ENCODE measurements around the gene MAG. TPM values are rescaled to one million over a fixed set of nuclear protein-coding genes. Genes with fewer than 3 reads are reported as not detected.

Gene MAG
- total RNA-seq, 1 experiment from 2014 or later, result 0.46 TPM

- ATAC-seq, result no peak
Observed at GRCh38 chr19:35341006-35341405, 49.0 kb downstream of the MAG start.

More at GRCh38 chr19:35341006-35341405, 49.0 kb downstream of the MAG start:
- no peaks in the 10 kb centered on the region; the same call in 1 of the 2 replicates for H3K27me3 Mint-ChIP-seq (ENCODE audit: low read depth)
- H3K27ac Mint-ChIP-seq, result no peak overlapping the region
- TF ChIP-seq USF2 (CRISPR knock-in tag; IDR thresholded peaks at IDR 0.05) (no peak), PRDM15 (CRISPR knock-in tag; IDR thresholded peaks at IDR 0.05) (no peak), SOX15 (CRISPR knock-in tag; IDR thresholded peaks at IDR 0.05) (no peak), FOXP1 (CRISPR knock-in tag; IDR thresholded peaks at IDR 0.05; ENCODE audit: borderline replicate concordance) (no peak), ATF1 (CRISPR knock-in tag; IDR thresholded peaks at IDR 0.05) (no peak), RORB (CRISPR knock-in tag; IDR thresholded peaks at IDR 0.05) (no peak), MLX (CRISPR knock-in tag; IDR thresholded peaks at IDR 0.05) (no peak), NFATC4 (CRISPR knock-in tag; IDR thresholded peaks at IDR 0.05) (no peak), CREB1 (CRISPR knock-in tag; IDR thresholded peaks at IDR 0.05) (no peak), CBFB (CRISPR knock-in tag; IDR thresholded peaks at IDR 0.05; ENCODE audit: low read depth) (no peak), TEAD4 (CRISPR knock-in tag; IDR thresholded peaks at IDR 0.05) (no peak), SMAD3 (CRISPR knock-in tag; IDR thresholded peaks at IDR 0.05; ENCODE audit: borderline replicate concordance) (no peak), ZNF219 (CRISPR knock-in tag; IDR thresholded peaks at IDR 0.05; ENCODE audit: borderline replicate concordance) (no peak), ATF6 (CRISPR knock-in tag; IDR thresholded peaks at IDR 0.05) (no peak), ZNF232 (CRISPR knock-in tag; IDR thresholded peaks at IDR 0.05) (no peak), ZMAT4 (CRISPR knock-in tag; IDR thresholded peaks at IDR 0.05) (no peak), CREM (CRISPR knock-in tag; IDR thresholded peaks at IDR 0.05) (no peak)
- DNase-seq (ENCODE audit: low spot score), result no peak
- no peaks in the 10 kb centered on the region for H3K9me3 Mint-ChIP-seq
- ChIA-PET POLR2A (no interaction called here), CTCF (no interaction called here)
- H3K4me1 Mint-ChIP-seq, result 0 out of 2 replicates have a peak, but pooled peaks cover 3% of the 10 kb centered on the region
- no peak overlapping the region for H3K4me3 Mint-ChIP-seq
- no peaks in the 10 kb centered on the region for H3K36me3 Mint-ChIP-seq
